Measurements from ENCODE around the gene SEC61B. TPM values are rescaled to one million over a fixed set of nuclear protein-coding genes. Genes with fewer than 3 reads are reported as not detected.

SEC61B gene
- total and polyA plus RNA-seq, 2 experiments from 2014 or later = 133 to 602 TPM

- TF ChIP-seq ZNF462 (CRISPR knock-in tag; IDR thresholded peaks at IDR 0.05) = no peak
- TF ChIP-seq CREB1 (CRISPR knock-in tag; IDR thresholded peaks at IDR 0.05; ENCODE audit: low read depth) = 0 out of 2 replicates have a peak, but pooled peaks have one; percentile 6
- no peak for TF ChIP-seq JUNB (IDR thresholded peaks at IDR 0.05; ENCODE audit: unreplicated experiment)
- TF ChIP-seq ZNF114 (CRISPR knock-in tag; IDR thresholded peaks at IDR 0.05) = no peak
- TF ChIP-seq ETS1 (IDR thresholded peaks at IDR 0.05) = no peak
Measured at GRCh38 chr9:99222416-99223270, 561 bp downstream of the SEC61B start (continued).

- H3K4me1 Mint-ChIP-seq = peaks cover 19% of the 10 kb centered on the region
- Histone ChIP-seq H2AFZ (no peak overlapping the region), H3K36me3 (ENCODE audit: insufficient read depth) (peaks cover 18% of the 10 kb centered on the region; the same call in 1 of the 2 replicates), H3K27ac (ENCODE audit: low read depth) (no peak overlapping the region), H3F3A (replicated peaks; ENCODE audit: low read depth) (no peaks in the 10 kb centered on the region), H3K27me3 (ENCODE audit: insufficient read depth) (no peaks in the 10 kb centered on the region), H4K20me1 (replicated peaks; ENCODE audit: insufficient read depth) (peaks cover 29% of the 10 kb centered on the region), H3K4me1 (ENCODE audit: insufficient read depth) (peaks cover 19% of the 10 kb centered on the region), H3K79me2 (replicated peaks; ENCODE audit: insufficient read depth) (peaks cover 66% of the 10 kb centered on the region), H3K9me2 (ENCODE audit: insufficient read depth) (no peaks in the 10 kb centered on the region), H3K4me3 (no peak overlapping the region), H3K4me2 (no peak overlapping the region)
- DNase-seq (ENCODE audit: low spot score) (no peak), ATAC-seq (no peak)
- peaks cover 3% of the 10 kb centered on the region for H3K27me3 Mint-ChIP-seq (ENCODE audit: insufficient read depth, low read depth, poor library complexity)
- H3K9me3 Mint-ChIP-seq = no peaks in the 10 kb centered on the region
- peaks cover 37% of the 10 kb centered on the region for H3K36me3 Mint-ChIP-seq (ENCODE audit: low read depth)
- H3K4me3 Mint-ChIP-seq = peak overlapping the region; percentile 7; the same call in 1 of the 3 replicates
- no peak overlapping the region for H3K27ac Mint-ChIP-seq
- TF ChIP-seq EZH2phosphoT487 (IDR thresholded peaks at IDR 0.05; ENCODE audit: unreplicated experiment) = no peak
Measured at GRCh38 chr9:99224445-99224844, 2.4 kb downstream of the SEC61B start.
